K562 (cell line): Measurements from ENCODE around the gene HDC. TPM values are rescaled to one million over a fixed set of nuclear protein-coding genes. Genes with fewer than 3 reads are reported as not detected.

Source experiments
- ATAC-seq: fragments of 200-7000 bp; cut with Tn5 transposase; 3 replicates; pipeline ENCODE4 v1.9.1; 2020; ENCODE audit warnings: moderate library complexity
- BruUV-seq: library from RNA; stranded (reverse); fragments of 400-500 nt; replicated peaks from 2 replicates; lab custom pipeline; 2021; lab: Mats Ljungman, UMichigan
- CTCF ChIA-PET: fragments of 300-600 bp; formaldehyde crosslinking; extraction: SDS; loops from one replicate; lab custom pipeline; 2021; ENCODE audit warnings: low intra/inter-chr PET ratio; lab: Yijun Ruan, JAX
- POLR2A ChIA-PET: fragments of 300-600, 350-650 bp; sonication (Branson Sonifier 250); formaldehyde crosslinking; extraction: SDS; loops from one replicate; lab custom pipeline; 2021; ENCODE audit warnings: antibody characterized with exemption, inconsistent platforms; lab: Yijun Ruan, JAX
- DNase-seq, 4 experiments: peaks; one replicate each; pipeline versions ENCODE4 v3.0.0 to v3.0.0-alpha.2; 2011 to 2018; ENCODE audit warnings: low spot score in 3 of 4, mixed read lengths in 3 of 4; ENCODE audit errors: extremely low read depth in 1 of 4
- FAIRE-seq: peaks from 2 replicates; lab custom pipeline; 2011; peaks lifted over from hg19 to GRCh38; lab: Jason Lieb, UNC
- H2AFZ ChIP-seq: 2 replicates; pipeline ENCODE4 v1.6.0; 2011; ENCODE audit warnings: low read depth, low read length, control low read depth, inconsistent platforms
- H3K27ac ChIP-seq: fragments of 200-600 bp; 3 replicates; pipeline ENCODE4 v1.8.0; 2011; ENCODE audit warnings: low read depth, mild to moderate bottlenecking, control low read depth, inconsistent platforms, low read length, moderate library complexity, mixed read lengths; ENCODE audit errors: extremely low read depth
- H3K27me3 ChIP-seq, 2 experiments: fragments of 300-600 bp in 1 of 2; 2 replicates in 1 of 2; 3 replicates in 1 of 2; pipeline versions ENCODE4 v1.6.0 to v1.8.0; 2011; ENCODE audit warnings: inconsistent platforms in 2 of 2, low read length in 2 of 2, mild to moderate bottlenecking in 1 of 2, mixed read lengths in 1 of 2, moderate library complexity in 1 of 2; ENCODE audit not compliant: control insufficient read depth in 2 of 2, insufficient read depth in 2 of 2
- H3K36me3 ChIP-seq: fragments of 300-600 bp; 3 replicates; pipeline ENCODE4 v1.8.0; 2011; ENCODE audit warnings: mild to moderate bottlenecking, low read length, inconsistent platforms; ENCODE audit not compliant: control insufficient read depth, insufficient read depth
- H3K4me1 ChIP-seq, 2 experiments: fragments of 200-600 bp in 1 of 2; replicated peaks in 1 of 2; 2 replicates in 1 of 2; 3 replicates in 1 of 2; pipeline versions ENCODE4 v1.5.1 to v1.8.0; 2011; ENCODE audit warnings: inconsistent platforms in 2 of 2, low read length in 2 of 2, mild to moderate bottlenecking in 1 of 2, mixed read lengths in 1 of 2, moderate library complexity in 1 of 2; ENCODE audit not compliant: control insufficient read depth in 2 of 2, insufficient read depth in 2 of 2
- H3K4me2 ChIP-seq: 2 replicates; pipeline ENCODE4 v1.6.1; 2011; ENCODE audit warnings: low read length, control low read depth, inconsistent platforms, mixed read lengths; ENCODE audit not compliant: insufficient read depth
- H3K4me3 ChIP-seq: fragments of 200-600 bp; sonication (generic), shearing (Covaris generic); 2 replicates; pipeline ENCODE4 v1.5.1; 2016; ENCODE audit warnings: control low read depth, inconsistent platforms
- H3K79me2 ChIP-seq: fragments of 200-600 bp; 3 replicates; pipeline ENCODE4 v1.8.0; 2011; ENCODE audit warnings: low read length, inconsistent platforms; ENCODE audit not compliant: control insufficient read depth, insufficient read depth
- H3K9ac ChIP-seq, 2 experiments: 2 replicates each; pipeline versions ENCODE4 v1.6.0 to v1.6.1; 2011; ENCODE audit warnings: low read depth in 2 of 2, low read length in 2 of 2, control low read depth in 1 of 2, inconsistent platforms in 1 of 2, mild to moderate bottlenecking in 1 of 2, mixed read lengths in 1 of 2; ENCODE audit not compliant: insufficient read depth in 1 of 2
- H3K9me1 ChIP-seq: one replicate; pipeline ENCODE4 v1.6.0; 2011; ENCODE audit warnings: inconsistent platforms, mild to moderate bottlenecking, low read length, moderate library complexity; ENCODE audit not compliant: control insufficient read depth, insufficient read depth
- H3K9me3 ChIP-seq: replicated peaks from 2 replicates; pipeline ENCODE4 v1.5.1; 2011; ENCODE audit warnings: low read depth, low read length, inconsistent platforms; ENCODE audit not compliant: control insufficient read depth, insufficient read depth
- H4K20me1 ChIP-seq: replicated peaks from 2 replicates; pipeline ENCODE4 v1.6.1; 2011; ENCODE audit warnings: low read length, inconsistent platforms, mixed read lengths; ENCODE audit not compliant: control insufficient read depth, insufficient read depth
- BACH1 ChIP-seq: fragments of 200-800 bp; sonication (Bioruptor generic); IDR thresholded peaks from 2 replicates; pipeline ENCODE4 v1.6.1; 2016; ENCODE audit warnings: missing genetic modification characterization, missing compliant biosample characterization
- ETS1 ChIP-seq: conservative IDR thresholded peaks from 2 replicates; pipeline ENCODE4 v1.6.1; 2011; ENCODE audit warnings: low read depth, mild to moderate bottlenecking, low read length; ENCODE audit not compliant: control insufficient read depth
- FOXM1 ChIP-seq, 2 experiments: fragments of 450-650 bp in 1 of 2; sonication (generic) in 1 of 2; formaldehyde crosslinking in 1 of 2; IDR thresholded peaks; 2 replicates each; pipeline versions ENCODE4 v1.6.1 to v1.9.0; 2017 to 2022; ENCODE audit warnings: low read depth in 2 of 2, mild to moderate bottlenecking in 2 of 2, missing genetic modification reagents in 1 of 2, moderate library complexity in 1 of 2
- HNRNPL ChIP-seq: fragments of 200-400 bp; formaldehyde crosslinking; IDR thresholded peaks from 2 replicates; pipeline ENCODE4 v1.6.1; 2017; ENCODE audit warnings: low read depth, mild to moderate bottlenecking, low read length
- MEIS2 ChIP-seq: fragments of 450-650 bp; IDR thresholded peaks from 2 replicates; pipeline ENCODE4 v1.6.1; 2014; ENCODE audit warnings: mild to moderate bottlenecking; ENCODE audit not compliant: partially characterized antibody
- MXI1 ChIP-seq: IDR thresholded peaks from 2 replicates; pipeline ENCODE4 v1.6.1; 2011; ENCODE audit warnings: low read depth, mild to moderate bottlenecking, improper control_type of control experiment, low read length
- PHB2 ChIP-seq: fragments of 450-650 bp; IDR thresholded peaks from 2 replicates; pipeline ENCODE4 v1.6.1; 2017; ENCODE audit warnings: low read depth
- SIRT6 ChIP-seq: IDR thresholded peaks from one replicate; pipeline ENCODE4 v1.6.1; 2012; ENCODE audit warnings: low read depth, mild to moderate bottlenecking, control low read depth, inconsistent platforms, low read length, moderate library complexity
- ZNF316 ChIP-seq: fragments of 450-650 bp; IDR thresholded peaks from 2 replicates; pipeline ENCODE4 v1.6.1; 2016
- ZNF668 ChIP-seq: fragments of 250-450 bp; sonication (Bioruptor Pico); IDR thresholded peaks from 2 replicates; pipeline ENCODE4 v1.8.0; 2022; ENCODE audit warnings: mild to moderate bottlenecking, inconsistent platforms
- WGBS: fragments of 100-300 bp; shearing (Covaris generic); methylation state at CpG from one replicate; pipeline ENCODE4 v1.1.6; 2016; ENCODE audit warnings: low coverage, mixed read lengths; ENCODE audit not compliant: insufficient coverage; ENCODE audit errors: missing lambda C conversion rate; 5-methylcytosine and 5-hydroxymethylcytosine counted together
- in situ Hi-C: fragments of 300-500 bp; cut with MboI; formaldehyde crosslinking; loops from 4 replicates; pipeline ENCODE4 v1.15.0; 2018; ENCODE audit warnings: inconsistent platforms, mixed read lengths
- intact Hi-C: fragments of 100-400 bp; cut with micrococcal nuclease; formaldehyde crosslinking; loops from 2 replicates; pipeline ENCODE4 v1.14.2; 2022
- polyA plus RNA-seq, 8 experiments: library from polyadenylated mRNA; depleted of rRNA in 4 of 8; stranded (reverse) in 5 of 8; unstranded in 3 of 8; fragments of >200 nt; fragmentation: Nextera tagmentation in 2 of 8; fragmentation: Illumina TruSeq in 1 of 8; extraction: Ambion mirVana in 2 of 8; extraction: Trizol in 1 of 8; gene quantifications; 2 replicates each; pipeline versions ENCODE4 v1.2.1 to v1.2.3, GENCODE V29; 2011 to 2014; ENCODE audit warnings: inconsistent platforms in 1 of 8, missing spikeins in 1 of 8
- total RNA-seq, 7 experiments: library from RNA; depleted of rRNA in 6 of 7; stranded (reverse); fragments of >200 nt in 6 of 7; fragmentation: Illumina TruSeq in 2 of 7; extraction: Trizol in 2 of 7; gene quantifications; 2 replicates each; pipeline versions ENCODE4 v1.2.1 to v1.2.3, GENCODE V29; 2011 to 2021; ENCODE audit warnings: low replicate concordance in 1 of 7
- TF ChIP-seq, protein P1 (sequence below): fragments of 250-450 bp; sonication (Bioruptor Pico); IDR thresholded peaks from 2 replicates; pipeline ENCODE4 v1.5.0; 2020; ENCODE audit warnings: mild to moderate bottlenecking, borderline replicate concordance

Gene HDC
- total and polyA plus RNA-seq, 9 of the 15 experiments (the other 6 are each of a cell fraction or from before 2014, with no cell fraction given): 0.26 to 5.3 (median 0.99) TPM

DNA sequence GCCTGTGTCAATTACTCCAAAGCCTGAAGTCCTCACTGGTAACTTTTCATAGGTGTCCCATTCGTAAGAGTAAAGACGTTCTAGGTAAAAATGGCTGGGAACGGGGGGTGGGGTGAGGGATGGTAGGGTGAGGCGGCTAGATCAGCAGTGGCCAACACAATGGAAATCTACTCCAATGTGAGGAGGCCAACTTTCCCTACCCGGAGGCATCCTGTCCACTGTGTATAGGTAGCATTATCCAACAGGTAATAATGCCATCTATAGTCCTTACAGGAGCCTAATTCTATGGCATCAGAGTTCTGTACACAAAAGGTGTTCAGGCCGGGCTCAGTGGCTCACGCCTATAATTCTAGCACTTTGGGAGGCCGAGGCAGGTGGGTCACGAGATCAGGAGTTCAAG lies 29.1 kb downstream of the HDC start:
- Histone ChIP-seq H3K4me1 (peaks cover 0 to 22% of the 10 kb centered on the region in 2 experiments; a peak in 3 of 5 replicates), H3K9ac (no peak overlapping the region), H3K36me3 (peaks cover 11% of the 10 kb centered on the region; the same call in 2 of the 3 replicates), H4K20me1 (no peaks in the 10 kb centered on the region), H3K9me3 (no peaks in the 10 kb centered on the region), H3K4me2 (no peak overlapping the region), H3K27me3 (no peaks in the 10 kb centered on the region), H3K4me3 (no peak overlapping the region), H3K79me2 (no peaks in the 10 kb centered on the region), H3K27ac (no peak overlapping the region; the same call in 2 of the 3 replicates), H2AFZ (no peak overlapping the region), H3K9me1 (no peaks in the 10 kb centered on the region)
- TF ChIP-seq SIRT6: no peak
- no peak for TF ChIP-seq ZNF668
- TF ChIP-seq PHB2: no peak
- TF ChIP-seq MXI1: no peak
- 0 out of 2 replicates have a peak, but pooled peaks have one; percentile 4 for TF ChIP-seq BACH1 (tag)
- intact Hi-C loops (no loop called here), in situ Hi-C loops (no loop called here)
- no TSS peak for BruUV-seq
- CTCF ChIA-PET: no interaction called here
- FAIRE-seq (no peak), DNase-seq (no peak), ATAC-seq (no peak)
- 80% methylated on average over 9 of the region's 9 CpGs for WGBS
- POLR2A ChIA-PET: interaction anchor here (1.0 kb wide), 1 partner anchor 12 kb away, joined by 3 read pairs; no protein-coding TSS in a partner anchor

GRCh38 chr15:50235794-50236193 lies 29.7 kb downstream of the HDC start:
- no peaks in the 10 kb centered on the region for H3K9me3 ChIP-seq
- no TSS peak for BruUV-seq
- peak; percentile 87 for ATAC-seq
- no peak overlapping the region for H2AFZ ChIP-seq
- H3K9me1 ChIP-seq: no peaks in the 10 kb centered on the region
- intact Hi-C loops (no loop called here), in situ Hi-C loops (no loop called here)
- 10% methylated on average over 1 of the region's 1 CpG for WGBS
- peaks cover 0 to 18% of the 10 kb centered on the region in 2 experiments; a peak in 2 of 5 replicates for H3K4me1 ChIP-seq
- H3K27ac ChIP-seq: no peak overlapping the region
- no peak overlapping the region for H3K9ac ChIP-seq
- CTCF ChIA-PET: no interaction called here
- peak; percentile 82 for FAIRE-seq
- no peaks in the 10 kb centered on the region for H4K20me1 ChIP-seq
- no peak overlapping the region for H3K4me3 ChIP-seq
- H3K4me2 ChIP-seq: no peak overlapping the region
- POLR2A ChIA-PET: interaction anchor here (1.0 kb wide), 1 partner anchor 13 kb away, joined by 3 read pairs; no protein-coding TSS in a partner anchor
- no peaks in the 10 kb centered on the region for H3K79me2 ChIP-seq
- H3K27me3 ChIP-seq: no peaks in the 10 kb centered on the region
- peak; percentile 63 to 69 (median 66) for DNase-seq
- H3K36me3 ChIP-seq: peaks cover 11% of the 10 kb centered on the region; the same call in 2 of the 3 replicates
- TF ChIP-seq MEIS2 (peak; percentile 53), HNRNPL (no peak), ZNF316 (peak; percentile 99), ETS1 (no peak), FOXM1 (IDR thresholded peaks at IDR 0.05; ENCODE audit: low read depth) (0 out of 2 replicates have a peak, but pooled peaks have one; percentile 15), FOXM1 (CRISPR knock-in tag; IDR thresholded peaks at IDR 0.05; ENCODE audit: low read depth) (no peak)
- TF ChIP-seq, protein P1, sequence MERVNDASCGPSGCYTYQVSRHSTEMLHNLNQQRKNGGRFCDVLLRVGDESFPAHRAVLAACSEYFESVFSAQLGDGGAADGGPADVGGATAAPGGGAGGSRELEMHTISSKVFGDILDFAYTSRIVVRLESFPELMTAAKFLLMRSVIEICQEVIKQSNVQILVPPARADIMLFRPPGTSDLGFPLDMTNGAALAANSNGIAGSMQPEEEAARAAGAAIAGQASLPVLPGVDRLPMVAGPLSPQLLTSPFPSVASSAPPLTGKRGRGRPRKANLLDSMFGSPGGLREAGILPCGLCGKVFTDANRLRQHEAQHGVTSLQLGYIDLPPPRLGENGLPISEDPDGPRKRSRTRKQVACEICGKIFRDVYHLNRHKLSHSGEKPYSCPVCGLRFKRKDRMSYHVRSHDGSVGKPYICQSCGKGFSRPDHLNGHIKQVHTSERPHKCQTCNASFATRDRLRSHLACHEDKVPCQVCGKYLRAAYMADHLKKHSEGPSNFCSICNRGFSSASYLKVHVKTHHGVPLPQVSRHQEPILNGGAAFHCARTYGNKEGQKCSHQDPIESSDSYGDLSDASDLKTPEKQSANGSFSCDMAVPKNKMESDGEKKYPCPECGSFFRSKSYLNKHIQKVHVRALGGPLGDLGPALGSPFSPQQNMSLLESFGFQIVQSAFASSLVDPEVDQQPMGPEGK (CRISPR knock-in tag): no peak
